H9 (cell line): ENCODE data around the gene MCU. TPM values are rescaled to one million over a fixed set of nuclear protein-coding genes. Genes with fewer than 3 reads are reported as not detected.

Experiments
- DNase-seq: peaks from one replicate; pipeline ENCODE4 v3.0.0-alpha.2; 2017
- H2AFZ ChIP-seq: one replicate; pipeline ENCODE4 v1.6.1; 2013; ENCODE audit warnings: mild to moderate bottlenecking, low read length, control low read depth, moderate library complexity
- H2AK5ac ChIP-seq: 2 replicates; pipeline ENCODE4 v1.6.1; 2013; ENCODE audit warnings: low read length, control low read depth, mixed read lengths; ENCODE audit not compliant: insufficient read length
- H2BK120ac ChIP-seq: one replicate; pipeline ENCODE4 v1.6.1; 2013; ENCODE audit warnings: low read depth, mild to moderate bottlenecking, low read length, control low read depth, inconsistent platforms; ENCODE audit not compliant: poor library complexity, severe bottlenecking
- H2BK12ac ChIP-seq: 2 replicates; pipeline ENCODE4 v1.6.1; 2013; ENCODE audit warnings: low read length, control low read depth, mixed read lengths, low read depth; ENCODE audit not compliant: insufficient read length
- H2BK15ac ChIP-seq: 2 replicates; pipeline ENCODE4 v1.6.1; 2013; ENCODE audit warnings: low read depth, low read length, control low read depth
- H2BK20ac ChIP-seq: one replicate; pipeline ENCODE4 v1.6.1; 2013; ENCODE audit warnings: low read depth, mild to moderate bottlenecking, low read length, control low read depth, inconsistent platforms; ENCODE audit not compliant: poor library complexity, severe bottlenecking
- H2BK5ac ChIP-seq: 2 replicates; pipeline ENCODE4 v1.6.1; 2013; ENCODE audit warnings: low read length, control low read depth, mixed read lengths; ENCODE audit not compliant: insufficient read length
- H3K14ac ChIP-seq: 2 replicates; pipeline ENCODE4 v1.6.1; 2013; ENCODE audit warnings: low read length, control low read depth; ENCODE audit not compliant: insufficient read depth
- H3K18ac ChIP-seq: 2 replicates; pipeline ENCODE4 v1.6.1; 2013; ENCODE audit warnings: low read depth, mild to moderate bottlenecking, mixed read lengths, low read length, control low read depth; ENCODE audit not compliant: insufficient read length
- H3K23ac ChIP-seq: 2 replicates; pipeline ENCODE4 v1.6.1; 2013; ENCODE audit warnings: low read length, control low read depth, mixed read lengths, low read depth; ENCODE audit not compliant: insufficient read length
- H3K23me2 ChIP-seq: 2 replicates; pipeline ENCODE4 v1.6.1; 2013; ENCODE audit warnings: low read depth, mild to moderate bottlenecking, mixed read lengths, low read length, control low read depth; ENCODE audit not compliant: insufficient read length, poor library complexity, severe bottlenecking
- H3K27ac ChIP-seq: 2 replicates; pipeline ENCODE4 v1.5.1; 2013; ENCODE audit warnings: low read length, control low read depth, mixed read lengths, low read depth; ENCODE audit not compliant: insufficient read length
- H3K27me3 ChIP-seq: 2 replicates; pipeline ENCODE4 v1.6.1; 2013; ENCODE audit warnings: low read length, control low read depth, inconsistent platforms; ENCODE audit not compliant: insufficient read depth
- H3K4ac ChIP-seq: 2 replicates; pipeline ENCODE4 v1.6.1; 2013; ENCODE audit warnings: low read depth, mild to moderate bottlenecking, control low read depth, inconsistent platforms, low read length, moderate library complexity
- H3K4me1 ChIP-seq: 2 replicates; pipeline ENCODE4 v1.6.1; 2013; ENCODE audit warnings: low read length, control low read depth, inconsistent platforms; ENCODE audit not compliant: insufficient read depth
- H3K4me2 ChIP-seq: 2 replicates; pipeline ENCODE4 v1.6.1; 2013; ENCODE audit warnings: low read length, control low read depth, mixed read lengths; ENCODE audit not compliant: insufficient read length, insufficient read depth
- H3K56ac ChIP-seq: 2 replicates; pipeline ENCODE4 v1.6.1; 2013; ENCODE audit warnings: low read depth, mild to moderate bottlenecking, mixed read lengths, low read length, control low read depth; ENCODE audit not compliant: insufficient read length
- H3K79me1 ChIP-seq: 2 replicates; pipeline ENCODE4 v1.6.1; 2013; ENCODE audit warnings: low read depth, mild to moderate bottlenecking, moderate library complexity, low read length, control low read depth, inconsistent platforms; ENCODE audit not compliant: insufficient read depth, poor library complexity, severe bottlenecking
- H3K79me2 ChIP-seq: 2 replicates; pipeline ENCODE4 v1.6.1; 2013; ENCODE audit warnings: low read length, control low read depth, inconsistent platforms; ENCODE audit not compliant: insufficient read depth
- H3K9ac ChIP-seq: 2 replicates; pipeline ENCODE4 v1.6.1; 2013; ENCODE audit warnings: low read length, control low read depth, mixed read lengths; ENCODE audit not compliant: insufficient read length; ENCODE audit errors: extremely low read depth
- H3K9me3 ChIP-seq: one replicate; pipeline ENCODE4 v1.6.1; 2013; ENCODE audit warnings: low read depth, low read length, inconsistent platforms; ENCODE audit not compliant: control insufficient read depth
- H3T11ph ChIP-seq: one replicate; pipeline ENCODE4 v1.6.1; 2013; ENCODE audit warnings: mild to moderate bottlenecking, low read length, control low read depth, inconsistent platforms
- H4K20me1 ChIP-seq: one replicate; pipeline ENCODE4 v1.6.1; 2013; ENCODE audit not compliant: control insufficient read depth, insufficient read length, insufficient read depth
- H4K5ac ChIP-seq: 2 replicates; pipeline ENCODE4 v1.6.1; 2013; ENCODE audit warnings: low read depth, mild to moderate bottlenecking, mixed read lengths, low read length, control low read depth; ENCODE audit not compliant: insufficient read length
- H4K8ac ChIP-seq: replicated peaks from 2 replicates; pipeline ENCODE4 v1.6.1; 2013; ENCODE audit warnings: low read length, control low read depth, mixed read lengths, low read depth; ENCODE audit not compliant: insufficient read length
- H4K91ac ChIP-seq: 2 replicates; pipeline ENCODE4 v1.6.1; 2013; ENCODE audit warnings: low read depth, mild to moderate bottlenecking, moderate library complexity, mixed read lengths, low read length, control low read depth; ENCODE audit not compliant: insufficient read length
- H3K27ac Mint-ChIP-seq, 3 experiments: 2 replicates in 2 of 3; 3 replicates in 1 of 3; pipeline ENCODE4 v1.8.0; 2020 to 2021; ENCODE audit warnings: mixed read lengths in 3 of 3, mild to moderate bottlenecking in 1 of 3, moderate library complexity in 1 of 3
- H3K27me3 Mint-ChIP-seq: 2 replicates; pipeline ENCODE4 v1.8.0; 2021; ENCODE audit warnings: low read depth, mild to moderate bottlenecking, moderate library complexity, mixed read lengths
- H3K36me3 Mint-ChIP-seq, 3 experiments: 2 replicates in 2 of 3; 3 replicates in 1 of 3; pipeline ENCODE4 v1.8.0; 2020 to 2021; ENCODE audit warnings: low read depth in 3 of 3, mixed read lengths in 3 of 3; ENCODE audit not compliant: insufficient read depth in 1 of 3
- H3K4me1 Mint-ChIP-seq, 2 experiments: 2 replicates each; pipeline ENCODE4 v1.8.0; 2020; ENCODE audit warnings: mixed read lengths in 2 of 2
- H3K4me3 Mint-ChIP-seq, 2 experiments: 2 replicates in 1 of 2; 3 replicates in 1 of 2; pipeline ENCODE4 v1.8.0; 2020 to 2021; ENCODE audit warnings: mild to moderate bottlenecking in 2 of 2, mixed read lengths in 2 of 2, moderate library complexity in 1 of 2
- H3K9me3 Mint-ChIP-seq, 2 experiments: 2 replicates in 1 of 2; 3 replicates in 1 of 2; pipeline ENCODE4 v1.8.0; 2020; ENCODE audit warnings: mild to moderate bottlenecking in 2 of 2, mixed read lengths in 2 of 2, moderate library complexity in 1 of 2
- CTCF ChIP-seq: fragments of 200-600 bp; sonication (generic); conservative IDR thresholded peaks from 3 replicates; pipeline ENCODE4 v1.8.0; 2021; ENCODE audit warnings: antibody characterized with exemption, mild to moderate bottlenecking
- WGBS: extraction: QIAGEN DNeasy Blood & Tissue Kit; methylation state at CpG from one replicate; pipeline ENCODE4 v1.1.7; 2013; ENCODE audit warnings: missing lambda C conversion rate, low lambda C conversion rate, mixed read lengths; ENCODE audit not compliant: insufficient read length; ENCODE audit errors: extremely low coverage; 5-methylcytosine and 5-hydroxymethylcytosine counted together
- total RNA-seq: library from RNA; stranded (reverse); gene quantifications from 2 replicates; pipeline ENCODE4 v1.2.1, GENCODE V29; 2021

MCU gene
- total RNA-seq, 1 experiment from 2014 or later, result 36.6 TPM

- Histone ChIP-seq H2BK5ac (no peak overlapping the region), H3T11ph (no peak overlapping the region), H3K23ac (no peak overlapping the region), H3K14ac (no peak overlapping the region), H3K27ac (no peak overlapping the region), H3K9me3 (no peaks in the 10 kb centered on the region), H3K4me2 (no peak overlapping the region), H3K56ac (no peak overlapping the region), H3K4ac (no peak overlapping the region), H2BK15ac (no peak overlapping the region), H4K5ac (no peak overlapping the region), H4K20me1 (no peaks in the 10 kb centered on the region), H3K18ac (no peak overlapping the region), H2BK120ac (no peak overlapping the region), H2AFZ (no peak overlapping the region), H3K4me1 (peaks cover 2% of the 10 kb centered on the region; the same call in 1 of the 2 replicates), H3K79me1 (no peaks in the 10 kb centered on the region), H3K27me3 (no peaks in the 10 kb centered on the region), H3K9ac (no peak overlapping the region), H3K79me2 (no peaks in the 10 kb centered on the region), H2AK5ac (no peak overlapping the region), H2BK20ac (no peak overlapping the region), H4K8ac (no peak overlapping the region), H4K91ac (no peak overlapping the region), H3K23me2 (no peaks in the 10 kb centered on the region), H2BK12ac (no peak overlapping the region)
- no peaks in the 10 kb centered on the region for H3K9me3 Mint-ChIP-seq
- DNase-seq, result no peak
- no peak overlapping the region for H3K27ac Mint-ChIP-seq
- no peak overlapping the region for H3K4me3 Mint-ChIP-seq
- TF ChIP-seq CTCF, result no peak
- no peaks in the 10 kb centered on the region for H3K36me3 Mint-ChIP-seq
- peaks cover 0 to 2% of the 10 kb centered on the region in 2 experiments; a peak in 1 of 4 replicates for H3K4me1 Mint-ChIP-seq
- no CpG with 5 or more reads among the region's 5 CpGs for WGBS
- H3K27me3 Mint-ChIP-seq, result no peaks in the 10 kb centered on the region
Measured at GRCh38 chr10:72649291-72649690, 42.7 kb upstream of the MCU start.
